H1 (cell line): ENCODE results near the gene NANOGP8. TPM values are rescaled to one million over a fixed set of nuclear protein-coding genes. Genes with fewer than 3 reads are reported as not detected.
A peak's percentile ranks its signal among the peaks of the same experiment; 100 is the strongest.

Experiments
- BCL11A ChIP-seq, 2 experiments: IDR thresholded peaks; one replicate each; pipeline ENCODE4 v1.6.1; 2011; ENCODE audit warnings: low read depth in 2 of 2, low read length in 2 of 2, mild to moderate bottlenecking in 2 of 2
- CBX5 ChIP-seq: fragments of 300-800, 300-1000 bp; sonication (generic); IDR thresholded peaks from 2 replicates; pipeline ENCODE4 v1.7.1; 2016; ENCODE audit warnings: antibody characterized with exemption, low read length, low read depth
- CHD2 ChIP-seq: IDR thresholded peaks from 2 replicates; pipeline ENCODE4 v1.6.1; 2012; ENCODE audit warnings: low read length, improper control_type of control experiment
- EGR1 ChIP-seq: IDR thresholded peaks from 2 replicates; pipeline ENCODE4 v1.6.1; 2011; ENCODE audit warnings: low read depth, low read length, borderline replicate concordance
- EZH2 ChIP-seq: fragments of 200-600 bp; sonication (generic); IDR thresholded peaks from 2 replicates; pipeline ENCODE4 v1.7.1; 2012; ENCODE audit warnings: low read depth, mild to moderate bottlenecking, moderate library complexity, low read length, inconsistent platforms; ENCODE audit not compliant: severe bottlenecking
- FOSL1 ChIP-seq: IDR thresholded peaks from 2 replicates; pipeline ENCODE4 v1.6.1; 2011; ENCODE audit warnings: mild to moderate bottlenecking, low read depth, low read length, moderate library complexity; ENCODE audit not compliant: insufficient read depth
- GABPA ChIP-seq: IDR thresholded peaks from 2 replicates; pipeline ENCODE4 v1.6.1; 2011; ENCODE audit warnings: mild to moderate bottlenecking, low read length, moderate library complexity, borderline replicate concordance; ENCODE audit not compliant: insufficient read depth
- HDAC6 ChIP-seq: IDR thresholded peaks from one replicate; pipeline ENCODE4 v1.7.1; 2012; ENCODE audit warnings: low read depth, mild to moderate bottlenecking, inconsistent platforms, low read length, moderate library complexity
- KDM5A ChIP-seq: fragments of 200-600 bp; IDR thresholded peaks from 2 replicates; pipeline ENCODE4 v1.7.1; 2012; ENCODE audit warnings: mild to moderate bottlenecking, low read length, inconsistent platforms, mixed read lengths
- MAFK ChIP-seq: IDR thresholded peaks from 2 replicates; pipeline ENCODE4 v1.6.1; 2012; ENCODE audit warnings: low read depth, mild to moderate bottlenecking, improper control_type of control experiment, low read length
- RAD21 ChIP-seq, 2 experiments: IDR thresholded peaks in 1 of 2; conservative IDR thresholded peaks in 1 of 2; 2 replicates each; pipeline ENCODE4 v1.6.1; 2011; ENCODE audit warnings: low read depth in 2 of 2, low read length in 2 of 2, improper control_type of control experiment in 1 of 2, inconsistent platforms in 1 of 2, mild to moderate bottlenecking in 1 of 2, moderate library complexity in 1 of 2
- SAP30 ChIP-seq: fragments of 300-600 bp; sonication (generic); IDR thresholded peaks from 2 replicates; pipeline ENCODE4 v1.7.1; 2012; ENCODE audit warnings: low read length, moderate library complexity, mild to moderate bottlenecking, inconsistent platforms; ENCODE audit not compliant: insufficient read depth, insufficient replicate concordance
- SP4 ChIP-seq: IDR thresholded peaks from 2 replicates; pipeline ENCODE4 v1.6.1; 2012; ENCODE audit warnings: low read length, inconsistent platforms
- TAF1 ChIP-seq: IDR thresholded peaks from 2 replicates; pipeline ENCODE4 v1.6.1; 2011; ENCODE audit warnings: mild to moderate bottlenecking, low read depth, low read length
- TBP ChIP-seq: IDR thresholded peaks from 2 replicates; pipeline ENCODE4 v1.6.1; 2011; ENCODE audit warnings: low read depth, low read length, improper control_type of control experiment
- YY1 ChIP-seq: IDR thresholded peaks from 2 replicates; pipeline ENCODE4 v1.6.1; 2011; ENCODE audit warnings: low read depth, mild to moderate bottlenecking, low read length
- ZNF274 ChIP-seq: IDR thresholded peaks from 2 replicates; pipeline ENCODE4 v1.7.0; 2012; ENCODE audit warnings: low read length, borderline replicate concordance; ENCODE audit errors: extremely low read depth
- polyA plus RNA-seq, 7 experiments: library from polyadenylated mRNA; depleted of rRNA in 3 of 7; stranded (reverse) in 5 of 7; unstranded in 2 of 7; fragments of >200 nt in 5 of 7; fragments of 200-250 nt in 2 of 7; gene quantifications; 1 replicate in 5 of 7; 2 replicates in 1 of 7; 4 replicates in 1 of 7; pipeline versions ENCODE4 v1.2.1 to v1.2.3, GENCODE V29; 2011 to 2013; ENCODE audit warnings: missing spikeins in 2 of 7, mixed read lengths in 2 of 7
- total RNA-seq: library from RNA; stranded (reverse); fragmentation: NEBNext Ultra II Directional; extraction: Animal tissue kit (Norgen Biotek cat#: 25700); gene quantifications from 2 replicates; pipeline ENCODE4 v1.2.1, GENCODE V29; 2021
- TF ChIP-seq, protein P1 (sequence below), 3 experiments: IDR thresholded peaks; 1 replicate in 2 of 3; 2 replicates in 1 of 3; pipeline versions ENCODE4 v1.5.1 to v1.6.1; 2011; ENCODE audit warnings: low read length in 3 of 3, mild to moderate bottlenecking in 3 of 3, inconsistent platforms in 2 of 3, low read depth in 1 of 3, moderate library complexity in 1 of 3; ENCODE audit not compliant: insufficient read depth in 1 of 3; ENCODE audit errors: control extremely low read depth in 1 of 3
- TF ChIP-seq, protein P2 (sequence below): IDR thresholded peaks from 2 replicates; pipeline ENCODE4 v1.6.1; 2012; ENCODE audit warnings: inconsistent platforms

The NANOGP8 gene
- total and polyA plus RNA-seq, 2 of the 8 experiments (the other 6 are each of a cell fraction or from before 2014, with no cell fraction given): 23.3 to 40.6 TPM

- no peak for TF ChIP-seq SAP30
- TF ChIP-seq EGR1: no peak
- TF ChIP-seq KDM5A: no peak
- TF ChIP-seq EZH2: no peak
- TF ChIP-seq BCL11A (IDR thresholded peaks at IDR 0.05; ENCODE audit: low read depth in 2 of 2, low read length in 2 of 2): no peak
- TF ChIP-seq, protein P1, sequence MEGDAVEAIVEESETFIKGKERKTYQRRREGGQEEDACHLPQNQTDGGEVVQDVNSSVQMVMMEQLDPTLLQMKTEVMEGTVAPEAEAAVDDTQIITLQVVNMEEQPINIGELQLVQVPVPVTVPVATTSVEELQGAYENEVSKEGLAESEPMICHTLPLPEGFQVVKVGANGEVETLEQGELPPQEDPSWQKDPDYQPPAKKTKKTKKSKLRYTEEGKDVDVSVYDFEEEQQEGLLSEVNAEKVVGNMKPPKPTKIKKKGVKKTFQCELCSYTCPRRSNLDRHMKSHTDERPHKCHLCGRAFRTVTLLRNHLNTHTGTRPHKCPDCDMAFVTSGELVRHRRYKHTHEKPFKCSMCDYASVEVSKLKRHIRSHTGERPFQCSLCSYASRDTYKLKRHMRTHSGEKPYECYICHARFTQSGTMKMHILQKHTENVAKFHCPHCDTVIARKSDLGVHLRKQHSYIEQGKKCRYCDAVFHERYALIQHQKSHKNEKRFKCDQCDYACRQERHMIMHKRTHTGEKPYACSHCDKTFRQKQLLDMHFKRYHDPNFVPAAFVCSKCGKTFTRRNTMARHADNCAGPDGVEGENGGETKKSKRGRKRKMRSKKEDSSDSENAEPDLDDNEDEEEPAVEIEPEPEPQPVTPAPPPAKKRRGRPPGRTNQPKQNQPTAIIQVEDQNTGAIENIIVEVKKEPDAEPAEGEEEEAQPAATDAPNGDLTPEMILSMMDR (IDR thresholded peaks at IDR 0.05; ENCODE audit: control extremely low read depth in 1 of 3, insufficient read depth in 1 of 3, low read depth in 1 of 3, low read length in 3 of 3): peak; percentile 53 to 86 (median 82)
- TF ChIP-seq YY1: 0 out of 2 replicates have a peak, but pooled peaks have one; percentile 16
- TF ChIP-seq SP4: no peak
- no peak for TF ChIP-seq GABPA
- no peak for TF ChIP-seq HDAC6
- no peak for TF ChIP-seq MAFK
- TF ChIP-seq, protein P2, sequence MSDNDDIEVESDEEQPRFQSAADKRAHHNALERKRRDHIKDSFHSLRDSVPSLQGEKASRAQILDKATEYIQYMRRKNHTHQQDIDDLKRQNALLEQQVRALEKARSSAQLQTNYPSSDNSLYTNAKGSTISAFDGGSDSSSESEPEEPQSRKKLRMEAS: 0 out of 2 replicates have a peak, but pooled peaks have one; percentile 36
- no peak for TF ChIP-seq TBP
- TF ChIP-seq FOSL1: no peak
- no peak for TF ChIP-seq CHD2
- TF ChIP-seq RAD21 (IDR thresholded peaks at IDR 0.05 in 1 of 2, conservative IDR thresholded peaks at IDR 0.05 in 1 of 2; ENCODE audit: low read depth in 2 of 2, low read length in 2 of 2): peak; percentile 98 to 99
- no peak for TF ChIP-seq ZNF274
- TF ChIP-seq CBX5: no peak
- no peak for TF ChIP-seq TAF1
Observed at GRCh38 chr15:35078221-35078915, 6.7 kb downstream of the NANOGP8 start (continued).
